GM13976 (cell line): ENCODE measurements around the gene MBIP.

Source experiments
- DNase-seq: peaks from one replicate; pipeline ENCODE4 v3.0.0; 2012; ENCODE audit warnings: low spot score
- CTCF ChIP-seq: IDR thresholded peaks from 2 replicates; pipeline ENCODE4 v1.5.1; 2012; ENCODE audit warnings: borderline replicate concordance, mild to moderate bottlenecking; ENCODE audit not compliant: insufficient read depth; ENCODE audit errors: extremely low read depth, missing control alignments, control extremely low read depth
- in situ Hi-C: fragments of 300-500 bp; cut with MboI; formaldehyde crosslinking; loops from one replicate; pipeline ENCODE4 v1.12.0; 2022; ENCODE audit warnings: low sequenced_read_pairs, mixed read lengths, inconsistent platforms; ENCODE audit not compliant: unreplicated experiment

Gene MBIP

DNA sequence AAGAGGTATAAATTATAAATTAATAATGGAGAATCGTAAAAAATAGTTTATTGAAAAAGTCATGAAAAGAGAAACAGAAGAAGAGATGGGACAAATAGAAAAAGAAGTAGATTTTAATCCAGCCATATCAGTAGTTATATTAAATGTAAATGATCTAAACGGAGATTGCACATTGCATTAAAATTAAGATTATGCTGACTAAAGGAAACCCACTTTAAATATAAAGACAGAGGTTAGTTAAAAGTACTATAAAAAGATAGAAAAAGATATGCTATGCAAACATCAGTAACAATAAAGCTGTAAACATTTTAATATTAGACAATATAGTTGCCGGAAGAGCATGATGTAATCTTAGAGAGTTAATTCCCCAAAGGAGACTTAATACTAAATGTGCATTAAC lies 5.4 kb upstream of the MBIP start:
- TF ChIP-seq CTCF: no peak
- no peak for DNase-seq
- in situ Hi-C loops: no loop called here

GRCh38 chr14:36324897-36325296 lies 4.5 kb upstream of the MBIP start:
- DNase-seq: no peak
- in situ Hi-C loops: no loop called here
- TF ChIP-seq CTCF: no peak

GRCh38 chr14:36320897-36321381 lies 502 bp upstream of the MBIP start:
- no peak for DNase-seq
- no peak for TF ChIP-seq CTCF
- in situ Hi-C loops: no loop called here

- in situ Hi-C loops: no loop called here
- no peak for TF ChIP-seq CTCF
- DNase-seq: no peak
Observed at GRCh38 chr14:36319899-36320199, 588 bp downstream of the MBIP start.

DNA sequence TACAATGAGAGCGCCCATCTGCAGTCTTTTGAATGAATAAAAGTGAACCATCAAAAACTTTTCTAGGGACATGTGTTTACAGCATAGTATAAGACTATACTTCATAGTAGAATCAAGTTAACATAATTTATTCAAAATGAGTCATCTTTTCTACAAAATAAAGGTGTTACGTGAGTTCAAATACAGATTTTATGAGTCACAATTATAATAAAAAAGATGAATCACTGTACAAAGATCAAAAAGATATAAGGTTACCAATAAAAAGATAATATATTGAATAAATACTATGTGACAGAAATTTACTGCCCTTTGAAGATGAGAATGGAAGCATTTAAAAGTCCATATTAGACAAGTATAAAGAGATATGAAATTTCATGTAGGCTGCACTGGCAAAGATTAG lies 2.8 kb downstream of the MBIP start:
- in situ Hi-C loops: no loop called here
- TF ChIP-seq CTCF: no peak
- DNase-seq: no peak

GRCh38 chr14:36316131-36316530 lies 4.3 kb downstream of the MBIP start:
- in situ Hi-C loops: no loop called here
- TF ChIP-seq CTCF: no peak
- DNase-seq: no peak
